ENCODE results near the gene KRT17. TPM values are rescaled to one million over a fixed set of nuclear protein-coding genes. Genes with fewer than 3 reads are reported as not detected.

Gene KRT17
- total and polyA plus RNA-seq, 9 of the 15 experiments (the other 6 are each of a cell fraction or from before 2014, with no cell fraction given): 0.23 to 0.25 TPM; not detected in 7

DNA sequence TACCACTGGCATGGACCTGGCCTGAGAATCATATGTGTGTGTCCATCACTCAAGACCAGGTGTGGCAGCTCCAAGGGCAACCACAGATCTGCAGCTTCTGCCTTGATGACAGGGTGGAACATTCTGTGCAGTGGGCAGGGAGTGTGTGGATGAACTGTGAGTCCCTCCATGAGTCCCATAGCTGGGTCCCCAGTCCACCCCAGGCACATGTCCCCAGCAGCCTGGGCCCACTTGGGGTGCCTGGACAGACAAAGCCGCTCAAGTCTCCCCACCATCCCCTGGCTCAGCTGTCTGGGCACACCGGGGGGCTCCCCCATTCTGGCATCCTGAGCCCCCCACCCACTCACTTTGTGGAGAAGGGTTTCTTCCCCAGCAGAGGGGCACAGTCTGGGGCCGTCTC, 7.2 kb downstream of the KRT17 start:
- no peak for FAIRE-seq
- no peaks in the 10 kb centered on the region for H3K79me2 ChIP-seq (ENCODE audit: control insufficient read depth, insufficient read depth, low read length)
- no peaks in the 10 kb centered on the region for H3K9me3 ChIP-seq (replicated peaks; ENCODE audit: control insufficient read depth, insufficient read depth, low read depth, low read length)
- no peak overlapping the region; a peak in 1 of 4 replicates for H3K9ac ChIP-seq (ENCODE audit: insufficient read depth in 1 of 2, low read depth in 2 of 2, low read length in 2 of 2)
- CTCF ChIA-PET (ENCODE audit: low intra/inter-chr PET ratio): no interaction called here
- H3K4me3 ChIP-seq: no peak overlapping the region
- no peak for DNase-seq (ENCODE audit: extremely low read depth in 1 of 4, low spot score in 3 of 4)
- in situ Hi-C loops (cut with MboI): no loop called here
- no peaks in the 10 kb centered on the region for H3K9me1 ChIP-seq (ENCODE audit: control insufficient read depth, insufficient read depth, low read length)
- H3K36me3 ChIP-seq (ENCODE audit: control insufficient read depth, insufficient read depth, low read length): no peaks in the 10 kb centered on the region
- ATAC-seq: no peak
- H2AFZ ChIP-seq (ENCODE audit: low read depth, low read length): no peak overlapping the region
- 0 out of 2 replicates have a peak, but pooled peaks cover 2% of the 10 kb centered on the region for H4K20me1 ChIP-seq (replicated peaks; ENCODE audit: control insufficient read depth, insufficient read depth, low read length)
- intact Hi-C loops (cut with micrococcal nuclease): no loop called here
- no peaks in the 10 kb centered on the region; a peak in 1 of 5 replicates for H3K4me1 ChIP-seq (replicated peaks in 1 of 2; ENCODE audit: control insufficient read depth in 2 of 2, insufficient read depth in 2 of 2, low read length in 2 of 2)
- peaks cover 2 to 34% of the 10 kb centered on the region in 2 experiments; a peak in 2 of 5 replicates for H3K27me3 ChIP-seq (ENCODE audit: control insufficient read depth in 2 of 2, insufficient read depth in 2 of 2, low read length in 2 of 2)
- WGBS (ENCODE audit: insufficient coverage, low coverage, missing lambda C conversion rate): 0% methylated on average over 2 of the region's 3 CpGs
- BruUV-seq (replicated peaks): no TSS peak
- no peak overlapping the region for H3K27ac ChIP-seq (ENCODE audit: extremely low read depth, low read depth, low read length)
- POLR2A ChIA-PET: interaction anchor here (0.6 kb wide), 1 partner anchor 157 kb away, joined by 3 read pairs; no protein-coding TSS in a partner anchor
- H3K4me2 ChIP-seq (ENCODE audit: insufficient read depth, low read length): no peak overlapping the region
- no peak for TF ChIP-seq KDM4B (IDR thresholded peaks at IDR 0.05; ENCODE audit: borderline replicate concordance in 2 of 2, low read depth in 1 of 2)
- TF ChIP-seq, protein P1, sequence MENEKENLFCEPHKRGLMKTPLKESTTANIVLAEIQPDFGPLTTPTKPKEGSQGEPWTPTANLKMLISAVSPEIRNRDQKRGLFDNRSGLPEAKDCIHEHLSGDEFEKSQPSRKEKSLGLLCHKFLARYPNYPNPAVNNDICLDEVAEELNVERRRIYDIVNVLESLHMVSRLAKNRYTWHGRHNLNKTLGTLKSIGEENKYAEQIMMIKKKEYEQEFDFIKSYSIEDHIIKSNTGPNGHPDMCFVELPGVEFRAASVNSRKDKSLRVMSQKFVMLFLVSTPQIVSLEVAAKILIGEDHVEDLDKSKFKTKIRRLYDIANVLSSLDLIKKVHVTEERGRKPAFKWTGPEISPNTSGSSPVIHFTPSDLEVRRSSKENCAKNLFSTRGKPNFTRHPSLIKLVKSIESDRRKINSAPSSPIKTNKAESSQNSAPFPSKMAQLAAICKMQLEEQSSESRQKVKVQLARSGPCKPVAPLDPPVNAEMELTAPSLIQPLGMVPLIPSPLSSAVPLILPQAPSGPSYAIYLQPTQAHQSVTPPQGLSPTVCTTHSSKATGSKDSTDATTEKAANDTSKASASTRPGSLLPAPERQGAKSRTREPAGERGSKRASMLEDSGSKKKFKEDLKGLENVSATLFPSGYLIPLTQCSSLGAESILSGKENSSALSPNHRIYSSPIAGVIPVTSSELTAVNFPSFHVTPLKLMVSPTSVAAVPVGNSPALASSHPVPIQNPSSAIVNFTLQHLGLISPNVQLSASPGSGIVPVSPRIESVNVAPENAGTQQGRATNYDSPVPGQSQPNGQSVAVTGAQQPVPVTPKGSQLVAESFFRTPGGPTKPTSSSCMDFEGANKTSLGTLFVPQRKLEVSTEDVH (IDR thresholded peaks at IDR 0.05; ENCODE audit: low read depth, partially characterized antibody): no peak
- no peak for TF ChIP-seq CBX3 (IDR thresholded peaks at IDR 0.05; ENCODE audit: borderline replicate concordance in 1 of 2, low read length in 2 of 2)
- TF ChIP-seq, protein P2, sequence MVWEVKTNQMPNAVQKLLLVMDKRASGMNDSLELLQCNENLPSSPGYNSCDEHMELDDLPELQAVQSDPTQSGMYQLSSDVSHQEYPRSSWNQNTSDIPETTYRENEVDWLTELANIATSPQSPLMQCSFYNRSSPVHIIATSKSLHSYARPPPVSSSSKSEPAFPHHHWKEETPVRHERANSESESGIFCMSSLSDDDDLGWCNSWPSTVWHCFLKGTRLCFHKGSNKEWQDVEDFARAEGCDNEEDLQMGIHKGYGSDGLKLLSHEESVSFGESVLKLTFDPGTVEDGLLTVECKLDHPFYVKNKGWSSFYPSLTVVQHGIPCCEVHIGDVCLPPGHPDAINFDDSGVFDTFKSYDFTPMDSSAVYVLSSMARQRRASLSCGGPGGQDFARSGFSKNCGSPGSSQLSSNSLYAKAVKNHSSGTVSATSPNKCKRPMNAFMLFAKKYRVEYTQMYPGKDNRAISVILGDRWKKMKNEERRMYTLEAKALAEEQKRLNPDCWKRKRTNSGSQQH (CRISPR knock-in tag; IDR thresholded peaks at IDR 0.05): no peak
- no peak for TF ChIP-seq NFRKB (IDR thresholded peaks at IDR 0.05; ENCODE audit: low read depth)
- no peak for TF ChIP-seq CCAR2 (IDR thresholded peaks at IDR 0.05; ENCODE audit: low read depth, low read length)
- TF ChIP-seq, protein P3, sequence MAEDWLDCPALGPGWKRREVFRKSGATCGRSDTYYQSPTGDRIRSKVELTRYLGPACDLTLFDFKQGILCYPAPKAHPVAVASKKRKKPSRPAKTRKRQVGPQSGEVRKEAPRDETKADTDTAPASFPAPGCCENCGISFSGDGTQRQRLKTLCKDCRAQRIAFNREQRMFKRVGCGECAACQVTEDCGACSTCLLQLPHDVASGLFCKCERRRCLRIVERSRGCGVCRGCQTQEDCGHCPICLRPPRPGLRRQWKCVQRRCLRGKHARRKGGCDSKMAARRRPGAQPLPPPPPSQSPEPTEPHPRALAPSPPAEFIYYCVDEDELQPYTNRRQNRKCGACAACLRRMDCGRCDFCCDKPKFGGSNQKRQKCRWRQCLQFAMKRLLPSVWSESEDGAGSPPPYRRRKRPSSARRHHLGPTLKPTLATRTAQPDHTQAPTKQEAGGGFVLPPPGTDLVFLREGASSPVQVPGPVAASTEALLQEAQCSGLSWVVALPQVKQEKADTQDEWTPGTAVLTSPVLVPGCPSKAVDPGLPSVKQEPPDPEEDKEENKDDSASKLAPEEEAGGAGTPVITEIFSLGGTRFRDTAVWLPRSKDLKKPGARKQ (CRISPR knock-in tag; IDR thresholded peaks at IDR 0.05): no peak
- no peak for TF ChIP-seq ZNF717 (CRISPR knock-in tag; IDR thresholded peaks at IDR 0.05)
- no peak for TF ChIP-seq ZNF583 (CRISPR knock-in tag; IDR thresholded peaks at IDR 0.05)
- TF ChIP-seq, protein P4, sequence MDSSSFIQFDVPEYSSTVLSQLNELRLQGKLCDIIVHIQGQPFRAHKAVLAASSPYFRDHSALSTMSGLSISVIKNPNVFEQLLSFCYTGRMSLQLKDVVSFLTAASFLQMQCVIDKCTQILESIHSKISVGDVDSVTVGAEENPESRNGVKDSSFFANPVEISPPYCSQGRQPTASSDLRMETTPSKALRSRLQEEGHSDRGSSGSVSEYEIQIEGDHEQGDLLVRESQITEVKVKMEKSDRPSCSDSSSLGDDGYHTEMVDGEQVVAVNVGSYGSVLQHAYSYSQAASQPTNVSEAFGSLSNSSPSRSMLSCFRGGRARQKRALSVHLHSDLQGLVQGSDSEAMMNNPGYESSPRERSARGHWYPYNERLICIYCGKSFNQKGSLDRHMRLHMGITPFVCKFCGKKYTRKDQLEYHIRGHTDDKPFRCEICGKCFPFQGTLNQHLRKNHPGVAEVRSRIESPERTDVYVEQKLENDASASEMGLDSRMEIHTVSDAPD (CRISPR knock-in tag; IDR thresholded peaks at IDR 0.05): no peak
- no peak for TF ChIP-seq CHD4 (IDR thresholded peaks at IDR 0.05; ENCODE audit: insufficient read depth, insufficient replicate concordance, low read depth, low read length, poor library complexity, severe bottlenecking)
- TF ChIP-seq, protein P5, sequence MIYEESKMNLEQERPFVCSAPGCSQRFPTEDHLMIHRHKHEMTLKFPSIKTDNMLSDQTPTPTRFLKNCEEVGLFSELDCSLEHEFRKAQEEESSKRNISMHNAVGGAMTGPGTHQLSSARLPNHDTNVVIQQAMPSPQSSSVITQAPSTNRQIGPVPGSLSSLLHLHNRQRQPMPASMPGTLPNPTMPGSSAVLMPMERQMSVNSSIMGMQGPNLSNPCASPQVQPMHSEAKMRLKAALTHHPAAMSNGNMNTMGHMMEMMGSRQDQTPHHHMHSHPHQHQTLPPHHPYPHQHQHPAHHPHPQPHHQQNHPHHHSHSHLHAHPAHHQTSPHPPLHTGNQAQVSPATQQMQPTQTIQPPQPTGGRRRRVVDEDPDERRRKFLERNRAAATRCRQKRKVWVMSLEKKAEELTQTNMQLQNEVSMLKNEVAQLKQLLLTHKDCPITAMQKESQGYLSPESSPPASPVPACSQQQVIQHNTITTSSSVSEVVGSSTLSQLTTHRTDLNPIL (CRISPR knock-in tag; IDR thresholded peaks at IDR 0.05): no peak
